Activated T-cell treated with anti-CD3 and anti-CD28 coated beads, Interleukin-2, amount 50 U/mL, for 1 hour (primary cell): Measurements from ENCODE around the gene REXO5.
"Not testable (repeated sequence)": the region's sequence is repeated elsewhere in the genome, so short reads cannot be mapped to it uniquely, and the experiment has no call there.

Experiments used
- DNase-seq: peaks from one replicate; pipeline ENCODE4 v3.0.0-alpha.2; 2020

REXO5 gene, protein sequence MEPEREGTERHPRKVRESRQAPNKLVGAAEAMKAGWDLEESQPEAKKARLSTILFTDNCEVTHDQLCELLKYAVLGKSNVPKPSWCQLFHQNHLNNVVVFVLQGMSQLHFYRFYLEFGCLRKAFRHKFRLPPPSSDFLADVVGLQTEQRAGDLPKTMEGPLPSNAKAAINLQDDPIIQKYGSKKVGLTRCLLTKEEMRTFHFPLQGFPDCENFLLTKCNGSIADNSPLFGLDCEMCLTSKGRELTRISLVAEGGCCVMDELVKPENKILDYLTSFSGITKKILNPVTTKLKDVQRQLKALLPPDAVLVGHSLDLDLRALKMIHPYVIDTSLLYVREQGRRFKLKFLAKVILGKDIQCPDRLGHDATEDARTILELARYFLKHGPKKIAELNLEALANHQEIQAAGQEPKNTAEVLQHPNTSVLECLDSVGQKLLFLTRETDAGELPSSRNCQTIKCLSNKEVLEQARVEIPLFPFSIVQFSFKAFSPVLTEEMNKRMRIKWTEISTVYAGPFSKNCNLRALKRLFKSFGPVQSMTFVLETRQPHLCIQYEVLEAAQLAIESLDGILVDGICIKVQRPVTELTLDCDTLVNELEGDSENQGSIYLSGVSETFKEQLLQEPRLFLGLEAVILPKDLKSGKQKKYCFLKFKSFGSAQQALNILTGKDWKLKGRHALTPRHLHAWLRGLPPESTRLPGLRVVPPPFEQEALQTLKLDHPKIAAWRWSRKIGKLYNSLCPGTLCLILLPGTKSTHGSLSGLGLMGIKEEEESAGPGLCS

DNA sequence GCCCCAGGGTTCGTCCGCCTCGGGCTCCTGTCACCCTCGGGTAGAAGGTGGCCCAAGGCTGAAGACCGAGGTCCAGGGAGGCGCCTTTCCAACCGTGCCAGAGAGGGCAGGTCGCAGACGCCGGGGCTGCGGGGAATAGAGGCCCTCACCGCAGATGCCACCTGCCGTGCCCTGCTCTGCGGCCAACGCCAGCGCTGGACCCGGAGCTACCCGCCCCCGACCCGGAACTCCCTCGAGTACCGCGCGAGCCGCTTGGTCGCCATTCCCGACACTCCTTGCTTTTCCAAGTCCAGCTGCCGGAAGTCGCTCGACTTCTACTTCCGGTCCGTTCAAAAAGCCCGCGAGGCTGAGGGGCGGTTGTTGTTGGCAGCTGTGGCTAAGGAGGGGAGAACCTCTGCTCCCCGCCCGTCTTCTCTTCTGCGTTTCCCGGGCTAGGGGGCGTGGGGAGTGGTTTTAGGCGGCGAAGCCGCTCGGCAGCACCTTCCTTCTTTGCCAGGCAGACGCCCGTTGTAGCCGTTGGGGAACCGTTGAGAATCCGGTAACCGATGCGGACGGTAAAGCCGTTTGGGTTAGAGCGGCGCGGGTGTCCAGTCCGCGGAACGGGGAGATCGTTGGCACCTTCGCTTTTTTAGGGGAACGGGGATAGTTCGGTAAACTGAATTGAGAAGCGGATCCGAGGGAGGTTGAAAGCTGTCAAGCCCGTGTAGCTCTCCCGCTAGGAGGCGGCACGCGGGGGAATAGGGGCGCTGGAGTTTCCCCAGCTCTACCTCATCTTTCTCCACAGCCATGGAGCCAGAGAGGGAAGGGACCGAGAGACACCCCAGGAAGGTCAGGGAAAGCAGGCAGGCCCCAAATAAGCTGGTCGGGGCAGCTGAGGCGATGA is at the start of gene REXO5, which contains the start of gene ERI2:
TSS of gene REXO5 (plus strand) at position 360 of the 883 bp plus-strand sequence. CDS start at position 787, 427 bp downstream.
TSS of gene ERI2 (minus strand) at position 305 of the 883 bp plus-strand sequence. CDS start at position 263, 42 bp downstream.
- DNase-seq = peak; percentile 75

DNA sequence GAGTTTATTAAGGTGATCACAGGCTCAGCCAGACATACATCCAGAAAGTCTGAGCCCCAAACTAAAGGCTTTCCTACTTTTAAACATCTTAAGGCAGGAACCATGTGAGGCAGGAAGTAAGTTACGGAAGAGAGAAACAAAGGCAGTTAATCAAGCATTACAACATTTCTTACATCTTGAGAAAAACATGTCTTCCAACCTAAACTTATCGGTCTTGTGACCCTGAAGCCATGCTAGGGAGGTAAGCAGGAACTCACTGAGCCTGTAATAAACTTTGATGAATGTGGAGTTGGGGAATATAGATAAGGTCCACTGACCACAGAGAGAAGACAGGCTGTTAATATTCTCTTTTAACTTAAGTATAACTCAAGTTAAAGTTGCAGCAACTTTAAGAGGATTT is 46.0 kb upstream of the REXO5 start:
- DNase-seq = no peak

DNA sequence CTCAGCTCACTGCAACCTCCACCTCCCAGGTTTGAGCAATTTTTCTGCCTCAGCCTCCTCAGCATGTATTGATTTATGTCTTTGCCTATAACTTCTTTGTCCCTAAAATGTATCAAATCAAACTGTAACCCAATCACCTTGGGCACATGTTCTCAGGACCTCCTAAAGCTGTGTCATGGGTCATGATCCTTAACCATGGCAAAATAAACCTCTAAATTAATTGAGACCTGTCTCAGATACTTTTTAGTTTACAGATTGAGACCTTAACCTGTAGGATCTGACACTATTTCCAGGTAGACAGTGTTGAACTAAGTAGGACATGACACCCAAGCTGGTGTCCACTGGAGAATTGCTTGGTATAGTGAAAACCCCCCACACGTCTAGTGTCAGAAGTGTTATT is 45.2 kb upstream of the REXO5 start:
- DNase-seq = no peak

DNA sequence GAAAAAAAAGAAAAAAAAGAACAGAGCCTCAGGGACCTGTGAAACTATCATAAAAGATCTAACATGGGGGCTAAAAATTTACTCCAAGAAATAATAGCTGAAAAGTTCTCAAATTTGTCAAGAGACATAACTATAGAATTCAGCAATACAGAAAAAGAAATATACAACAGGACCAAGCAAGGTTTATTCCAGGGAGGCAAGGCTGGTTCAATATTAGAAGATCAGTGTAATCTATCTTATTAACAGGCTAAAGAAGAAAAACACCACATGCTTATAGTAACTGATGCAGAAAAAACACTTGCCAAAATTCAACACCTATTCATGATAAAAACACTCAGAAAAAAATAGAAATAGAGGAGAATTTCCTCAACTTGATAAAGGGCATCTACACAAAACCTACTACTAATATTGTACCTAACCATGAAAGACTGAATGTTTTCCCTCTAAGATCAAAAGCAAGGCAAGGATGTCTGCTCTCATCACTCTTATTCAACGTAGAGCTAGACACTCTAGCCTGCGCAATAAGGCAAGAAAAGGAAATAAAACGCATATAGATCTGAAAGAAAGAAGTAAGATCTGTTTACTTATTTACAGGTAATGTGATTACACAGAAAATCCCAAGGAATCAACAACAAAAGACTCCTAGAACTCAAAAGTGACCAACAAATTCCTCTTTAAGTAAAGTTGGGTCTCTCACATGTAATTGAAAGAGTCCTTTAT is 43.8 kb upstream of the REXO5 start:
- no peak for DNase-seq

DNA sequence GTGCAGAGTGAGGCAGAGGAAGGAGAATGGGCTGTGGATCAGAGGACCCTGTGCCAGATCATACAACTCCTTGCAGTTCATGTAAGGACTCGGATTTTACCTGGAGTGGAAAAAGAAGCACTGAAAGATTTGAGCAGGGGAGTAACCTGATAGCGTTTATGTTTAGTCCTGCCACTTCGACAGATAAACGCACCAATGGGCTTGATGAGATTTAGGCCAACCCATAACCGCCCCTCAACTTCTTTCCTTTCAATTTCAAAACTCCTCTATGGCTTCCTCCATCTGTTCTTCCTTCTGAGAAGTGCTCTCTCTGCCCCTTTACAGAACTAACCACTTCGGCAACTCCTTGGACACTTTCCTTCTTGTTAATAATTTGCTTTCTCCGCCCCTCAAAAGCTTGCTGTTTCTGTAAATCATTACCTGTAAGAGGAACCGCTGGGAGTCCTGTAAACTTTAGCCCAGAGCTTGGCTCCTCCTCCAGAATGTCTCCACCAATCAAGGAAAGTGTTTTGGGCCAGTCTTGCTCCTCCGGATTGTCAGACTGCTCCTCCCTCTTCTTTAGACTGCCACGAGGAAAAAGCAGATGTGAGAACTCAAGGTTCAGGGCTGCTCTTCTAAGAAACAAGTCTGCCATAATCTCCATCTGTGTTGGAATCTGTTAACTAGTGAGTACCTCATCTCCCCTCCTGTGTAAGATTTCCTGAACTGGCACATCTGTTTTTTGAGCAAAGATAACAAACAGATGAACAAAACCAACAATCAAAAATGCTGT is 42.7 kb upstream of the REXO5 start, which contains the start of gene ACSM3:
TSS of gene ACSM3 (plus strand) at position 554 of the 772 bp plus-strand sequence. CDS start 6,021 bp downstream, outside the sequence.
- peak; percentile 43 for DNase-seq

DNA sequence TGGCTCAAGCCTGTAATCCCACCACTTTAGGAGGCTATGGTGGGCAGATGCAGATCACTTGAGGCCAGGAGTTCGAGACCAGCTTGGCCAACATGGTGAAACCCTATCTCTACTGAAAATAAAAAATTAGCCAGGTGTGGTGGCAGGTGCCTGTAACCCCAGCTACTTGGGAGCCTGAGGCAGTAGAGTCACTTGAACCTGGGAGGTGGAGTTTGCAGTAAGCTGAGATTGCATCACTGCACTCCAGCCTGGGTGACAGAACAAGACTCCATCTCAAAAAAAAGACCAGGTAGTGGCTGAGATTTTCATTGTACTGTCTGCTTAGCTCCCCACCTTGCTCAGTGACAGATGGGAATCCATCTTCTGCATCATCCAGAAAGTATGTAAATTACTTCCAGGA is 41.9 kb upstream of the REXO5 start:
- DNase-seq = not testable (repeated sequence)

DNA sequence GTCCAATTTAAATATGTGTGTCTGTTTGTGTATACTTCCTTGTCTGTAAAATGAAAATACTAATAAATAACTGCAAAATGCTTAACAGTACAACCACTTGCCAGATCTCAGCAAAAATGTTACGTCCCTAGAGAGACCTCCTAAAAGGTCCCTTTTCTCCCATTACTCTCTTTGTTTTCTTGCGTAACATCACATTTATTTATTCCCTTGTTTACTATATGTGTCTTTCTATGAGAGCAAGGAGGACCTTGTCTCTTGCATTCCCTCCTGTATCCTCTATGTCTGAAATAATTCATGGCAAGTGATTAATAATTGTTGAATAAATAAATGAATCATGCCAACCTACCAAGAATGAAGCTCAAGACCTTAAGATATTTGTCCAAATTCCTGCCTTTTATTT is 40.6 kb upstream of the REXO5 start:
- no peak for DNase-seq

DNA sequence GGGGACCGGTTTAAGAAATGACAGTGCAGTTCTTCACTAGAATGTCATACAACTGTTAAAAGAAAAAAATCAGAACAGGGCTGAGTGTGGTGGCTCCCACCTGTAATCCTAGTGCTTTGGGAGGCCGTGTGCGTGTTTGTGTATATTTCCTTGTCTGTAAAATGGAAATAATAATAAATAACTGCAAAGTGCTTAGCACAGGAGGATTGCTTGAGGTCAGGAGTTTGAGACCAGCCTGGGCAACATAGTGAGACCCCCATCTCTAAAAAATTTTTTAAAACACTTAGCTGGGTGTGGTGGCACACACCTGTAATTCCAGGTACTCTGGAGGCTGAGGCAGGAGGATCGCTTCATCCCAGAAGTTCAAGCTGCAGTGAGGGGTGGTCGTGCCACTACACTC is 40.0 kb upstream of the REXO5 start:
- DNase-seq = no peak

DNA sequence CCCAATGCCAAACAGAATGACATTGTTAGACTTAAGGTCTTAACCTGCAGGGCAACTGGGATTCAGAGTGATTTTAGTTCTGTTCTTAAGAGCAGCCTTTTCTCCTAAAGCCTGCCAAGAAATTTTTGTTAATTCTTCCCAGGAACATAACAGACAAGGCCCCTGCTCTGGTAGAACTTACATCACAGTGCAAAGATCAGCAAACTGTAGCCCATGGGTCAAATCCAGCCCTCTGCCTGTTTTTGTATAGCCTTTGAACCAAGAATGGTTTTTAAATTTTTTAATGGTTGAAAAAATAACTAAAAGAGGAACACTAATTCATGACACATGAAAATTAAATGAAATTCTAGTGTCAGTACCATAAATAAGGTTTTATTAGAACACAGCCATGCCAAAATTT is 38.8 kb upstream of the REXO5 start:
- DNase-seq = no peak

DNA sequence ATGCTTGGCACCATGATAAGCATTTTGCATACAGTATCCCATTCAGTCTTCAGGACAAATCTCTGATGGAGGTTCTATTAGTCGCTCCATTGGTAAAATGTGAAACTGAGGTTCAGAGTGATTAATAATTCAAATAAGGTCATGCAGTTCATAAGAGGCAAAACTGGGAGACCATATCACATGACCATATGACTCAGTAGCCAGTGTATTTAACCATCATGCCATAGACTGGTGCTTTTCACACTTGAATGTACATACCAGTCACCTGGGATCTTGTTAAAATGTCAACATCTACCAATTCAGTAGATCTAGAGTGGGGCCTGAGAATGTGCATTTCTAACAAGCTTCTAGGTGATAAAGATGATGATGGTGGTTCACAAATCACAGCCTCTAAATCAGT is 38.2 kb upstream of the REXO5 start:
- no peak for DNase-seq

DNA sequence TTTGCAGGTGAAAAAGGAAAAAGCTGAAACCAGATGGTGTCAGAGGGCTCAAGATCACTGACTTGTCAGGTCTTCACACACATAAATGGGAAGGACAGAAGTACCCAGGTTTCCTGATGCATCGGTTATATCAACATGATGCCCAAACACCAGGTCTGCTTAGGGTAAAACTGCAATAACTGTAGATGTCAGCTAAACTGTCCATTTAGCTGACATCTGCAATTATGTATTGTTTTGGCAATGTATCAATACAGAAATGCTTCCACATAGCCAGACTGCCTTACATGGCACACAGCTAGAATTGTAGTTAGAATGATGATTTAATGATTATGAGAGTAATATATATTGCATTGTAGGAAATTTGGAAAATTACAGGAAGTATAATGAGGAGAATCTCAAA is 37.5 kb upstream of the REXO5 start:
- no peak for DNase-seq

DNA sequence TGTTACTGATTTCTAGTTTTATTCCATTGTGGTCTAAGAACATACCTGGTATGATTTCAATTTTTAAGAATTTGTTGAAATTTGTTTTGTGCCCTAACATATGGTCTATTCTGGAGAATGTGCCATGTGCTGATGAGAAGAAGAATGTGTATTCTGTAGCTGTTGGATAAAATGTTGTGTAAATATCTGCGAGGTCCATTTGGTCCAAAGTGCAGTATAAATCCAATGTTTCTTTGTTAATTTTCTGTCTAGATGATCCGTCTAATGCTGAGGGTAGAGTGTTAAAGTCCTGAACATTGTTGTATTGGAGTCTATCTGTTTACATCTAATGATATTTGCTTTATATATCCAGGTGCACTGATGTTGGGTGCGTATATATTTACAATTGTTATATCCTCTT is 32.6 kb upstream of the REXO5 start:
- DNase-seq = no peak

DNA sequence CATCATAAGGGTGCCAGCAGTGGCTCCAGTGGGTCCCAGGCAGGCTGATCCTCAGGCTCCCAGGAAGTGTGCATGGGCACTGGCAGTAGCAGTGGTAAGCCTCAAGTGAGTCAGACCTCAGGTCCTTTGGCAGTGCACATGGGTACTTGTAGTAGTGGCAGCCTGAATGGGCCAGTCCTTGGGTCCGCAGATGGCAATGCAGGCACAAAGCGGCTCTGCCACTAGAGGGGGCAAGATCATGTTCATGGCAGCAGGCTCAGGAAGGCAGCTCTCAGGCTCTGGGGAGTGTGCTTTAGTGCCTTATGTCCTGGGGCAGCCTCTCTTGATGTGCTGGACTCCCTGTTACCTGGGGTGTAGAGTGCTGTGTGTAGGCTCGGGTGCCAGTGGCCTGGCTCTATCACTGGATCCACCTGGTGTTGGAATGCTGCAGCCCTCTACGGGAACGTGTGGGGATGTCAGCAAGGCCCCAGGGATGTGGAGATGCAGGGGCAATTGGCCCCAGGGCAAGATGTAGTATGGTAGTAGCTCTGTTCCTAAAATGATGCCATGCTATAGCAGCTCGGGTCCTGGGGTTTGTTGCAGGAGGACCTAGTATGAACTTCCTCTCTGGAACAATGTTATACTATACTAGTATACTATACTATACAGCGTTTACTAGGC is 31.5 kb upstream of the REXO5 start:
- DNase-seq = peak; percentile 50

DNA sequence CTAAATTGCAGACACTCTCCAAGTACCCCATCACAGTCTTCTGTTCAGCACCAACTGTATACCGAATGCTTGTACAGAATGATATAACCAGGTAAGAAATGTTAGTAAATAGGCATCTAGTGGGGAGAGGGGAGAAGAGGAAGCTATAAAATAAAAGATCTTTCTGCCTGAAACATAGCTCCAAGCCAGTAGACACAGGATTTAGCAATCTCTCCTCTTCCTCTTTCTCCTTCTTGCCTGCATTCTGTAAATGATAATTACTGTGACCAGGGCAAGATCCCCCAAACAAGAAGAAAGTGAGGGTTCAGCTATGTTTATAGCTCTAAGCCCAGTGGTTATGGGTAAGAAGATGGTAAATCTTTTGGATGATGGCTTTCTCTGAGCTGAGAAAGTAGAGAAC is 24.6 kb upstream of the REXO5 start:
- no peak for DNase-seq

DNA sequence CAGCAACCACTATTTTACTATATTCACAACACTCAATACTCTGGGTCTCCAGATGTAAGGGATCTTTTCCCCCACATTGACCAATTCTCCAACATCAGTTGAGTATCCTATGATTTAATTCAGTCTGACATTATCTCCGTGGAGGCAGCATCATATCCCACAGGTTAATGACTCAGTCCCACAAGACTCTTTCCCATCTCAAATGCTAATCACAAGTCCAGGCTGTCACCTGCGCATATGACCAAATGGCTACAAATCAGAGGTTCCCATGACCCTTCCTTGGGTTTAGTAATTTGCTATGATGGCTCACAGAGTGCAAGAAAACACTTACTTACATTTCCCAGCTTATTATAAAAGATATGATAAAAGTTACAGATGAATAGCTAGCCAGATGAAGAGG is 23.9 kb upstream of the REXO5 start:
- DNase-seq = no peak

DNA sequence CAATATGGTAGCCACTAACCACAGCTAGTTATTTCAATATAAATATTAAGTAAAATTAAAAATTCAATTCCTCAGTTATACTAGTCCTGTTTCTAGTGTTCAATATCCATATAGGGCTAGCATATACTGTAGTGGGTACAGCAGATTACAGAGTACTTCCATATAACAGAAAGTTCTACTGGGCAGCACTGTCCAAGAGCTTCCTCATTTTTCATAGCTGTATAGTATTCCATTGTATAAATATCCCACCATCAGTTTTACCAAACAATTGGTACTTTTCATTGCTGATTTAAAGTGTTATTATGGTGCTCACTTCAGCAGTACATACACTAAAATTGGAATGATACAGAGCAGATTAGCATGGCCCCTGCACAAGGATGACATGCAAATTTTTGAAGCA is 22.1 kb upstream of the REXO5 start:
- no peak for DNase-seq

DNA sequence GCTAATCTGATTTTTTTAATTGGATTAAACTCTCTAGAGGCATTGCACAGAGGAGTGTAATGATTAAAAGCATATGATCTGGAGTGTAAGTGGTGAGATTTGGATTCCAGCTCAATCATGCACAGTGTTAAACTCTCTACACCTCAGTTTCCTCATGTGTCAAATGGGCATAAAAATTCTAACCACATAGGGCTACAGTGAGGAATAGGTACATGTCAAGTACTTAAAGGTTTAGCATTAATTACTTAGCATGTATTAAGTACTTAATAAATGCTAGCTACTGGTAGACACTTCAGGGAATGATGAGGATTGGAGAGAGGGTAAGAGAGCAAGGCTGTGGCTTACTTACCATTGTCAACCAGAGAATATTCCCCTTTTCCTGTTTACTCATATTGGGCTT is 17.2 kb upstream of the REXO5 start:
- no peak for DNase-seq

DNA sequence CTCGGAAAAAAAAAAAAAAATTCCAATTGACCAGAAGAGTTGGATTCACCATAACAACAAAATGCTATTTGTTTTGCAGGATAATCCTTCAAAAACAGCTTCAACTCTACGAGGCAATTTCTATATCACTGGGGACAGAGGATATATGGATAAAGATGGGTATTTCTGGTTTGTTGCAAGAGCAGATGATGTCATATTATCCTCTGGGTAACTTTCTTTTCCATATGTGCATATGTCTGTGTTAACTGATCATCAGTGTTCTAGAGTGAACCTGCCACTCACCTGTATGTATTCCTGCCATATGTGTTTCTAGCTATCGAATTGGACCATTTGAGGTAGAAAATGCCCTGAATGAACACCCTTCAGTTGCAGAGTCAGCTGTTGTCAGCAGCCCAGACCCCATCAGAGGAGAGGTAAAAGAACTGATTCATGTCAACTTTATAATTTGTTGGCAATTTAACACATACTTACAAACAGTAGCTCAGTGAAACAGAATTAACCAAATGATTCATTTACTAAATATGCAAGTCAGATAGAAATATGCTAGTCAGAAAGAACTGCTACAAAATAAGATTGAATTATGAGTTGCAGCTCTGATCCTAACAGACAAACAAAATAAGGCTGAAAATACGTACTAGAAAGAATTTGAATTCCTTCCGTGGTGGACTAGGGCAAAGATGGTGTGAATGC is 14.3 kb upstream of the REXO5 start:
- DNase-seq = no peak

DNA sequence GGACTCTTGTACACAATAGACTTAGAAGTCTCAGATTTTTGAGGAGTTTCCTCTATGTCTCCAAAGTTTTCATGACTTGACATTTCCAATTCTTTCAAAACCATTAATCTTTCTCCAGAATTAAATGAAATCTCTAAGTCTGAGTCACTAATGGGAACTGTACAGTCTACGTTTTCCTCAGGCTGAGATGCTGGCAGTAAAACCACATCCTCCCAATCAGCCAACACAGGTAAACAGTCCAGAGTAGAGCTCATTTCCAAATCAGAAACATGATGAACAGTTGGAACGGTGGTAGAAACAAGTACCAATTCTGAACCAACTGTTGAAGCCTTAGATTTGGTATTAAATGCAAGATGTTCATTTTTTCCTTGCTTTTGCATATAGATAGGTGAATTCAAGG is 8.0 kb upstream of the REXO5 start:
- DNase-seq = no peak

DNA sequence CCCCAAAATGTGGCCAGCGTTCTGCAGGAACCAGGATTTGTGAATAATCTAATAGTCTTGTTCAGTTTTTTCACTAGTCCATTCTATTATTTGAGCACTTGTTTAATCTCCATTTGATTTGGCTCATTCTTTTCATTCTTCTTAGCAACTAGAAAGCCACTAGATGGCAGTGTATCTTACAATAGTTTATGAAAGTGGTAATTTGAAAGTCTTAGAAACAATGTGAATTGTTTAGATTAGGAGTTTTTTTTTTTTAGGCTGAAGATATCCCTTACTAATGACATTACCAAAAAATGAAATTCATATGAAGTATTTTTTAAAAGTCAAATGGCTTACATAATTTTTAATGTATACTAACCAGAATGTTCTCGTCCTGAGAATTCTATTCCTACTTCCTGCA is 6.7 kb upstream of the REXO5 start:
- DNase-seq = no peak
